Stimulated activated CD4-positive, alpha-beta T cell treated with anti-CD3 and anti-CD28 coated beads, Interleukin-15, amount 100 ng/mL, for 1 hour (primary cell): ENCODE measurements around the gene ANAPC7.
"Not testable (repeated sequence)": the region's sequence is repeated elsewhere in the genome, so short reads cannot be mapped to it uniquely, and the experiment has no call there.

Source experiments
- DNase-seq, 2 donors: peaks; one replicate each; pipeline ENCODE4 v3.0.0-alpha.2; 2020; ENCODE audit warnings: low read depth in 1 of 2, low spot score in 1 of 2

The ANAPC7 gene

DNA sequence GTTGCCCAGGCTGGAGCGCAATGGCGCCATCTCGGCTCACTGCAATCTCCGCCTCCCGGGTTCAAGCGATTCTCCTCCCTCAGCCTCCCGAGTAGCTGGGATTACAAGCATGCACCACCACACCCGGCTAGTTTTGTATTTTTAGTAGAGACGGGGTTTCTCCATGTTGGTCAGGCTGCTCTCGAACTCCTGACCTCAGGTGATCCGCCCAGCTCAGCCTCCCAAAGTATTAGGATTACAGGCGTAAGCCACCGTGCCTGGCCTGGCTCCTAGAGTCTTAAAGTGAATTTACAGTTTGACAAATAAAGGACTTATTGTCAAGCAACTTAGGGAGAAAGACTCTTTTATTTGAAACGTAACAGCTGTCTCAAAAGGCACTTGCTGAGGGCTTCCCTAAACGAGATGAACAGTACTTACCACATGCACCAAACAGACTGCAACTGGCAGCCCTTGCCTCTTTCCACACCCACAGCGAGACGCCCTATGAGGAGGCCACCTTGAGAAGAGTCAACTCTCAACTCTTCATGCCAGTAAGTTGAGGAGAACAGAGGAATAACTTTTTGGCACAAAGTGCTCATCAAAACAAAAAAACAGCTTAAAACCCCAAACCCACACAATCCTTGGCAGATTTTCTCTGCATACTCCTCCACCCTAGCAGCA is 25.2 kb downstream of the ANAPC7 start:
- not testable (repeated sequence) for DNase-seq

- no peak for DNase-seq
Measured at GRCh38 chr12:110373962-110374611, 29.4 kb downstream of the ANAPC7 start.

- DNase-seq: no peak
Measured at GRCh38 chr12:110373425-110373824, 30.1 kb downstream of the ANAPC7 start.

DNA sequence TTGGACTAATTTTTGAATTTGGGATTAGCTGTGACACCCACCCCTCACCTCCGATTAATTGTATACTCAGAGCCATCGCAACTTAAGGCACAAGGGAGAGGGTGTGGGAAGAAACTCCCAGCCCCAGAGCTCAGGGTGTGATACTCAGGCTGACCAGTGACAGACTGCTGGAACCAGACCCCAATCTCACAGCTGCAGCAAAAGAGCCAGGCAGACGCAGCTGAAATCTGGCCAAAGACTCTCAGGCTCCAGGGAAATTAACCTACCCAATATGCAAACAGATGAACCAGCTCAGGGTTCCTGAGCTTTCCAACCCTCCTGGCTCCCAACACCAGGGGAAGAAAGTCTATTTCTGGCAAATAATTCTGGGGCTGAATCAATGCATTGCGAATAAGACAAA is 30.5 kb downstream of the ANAPC7 start:
- no peak for DNase-seq

DNA sequence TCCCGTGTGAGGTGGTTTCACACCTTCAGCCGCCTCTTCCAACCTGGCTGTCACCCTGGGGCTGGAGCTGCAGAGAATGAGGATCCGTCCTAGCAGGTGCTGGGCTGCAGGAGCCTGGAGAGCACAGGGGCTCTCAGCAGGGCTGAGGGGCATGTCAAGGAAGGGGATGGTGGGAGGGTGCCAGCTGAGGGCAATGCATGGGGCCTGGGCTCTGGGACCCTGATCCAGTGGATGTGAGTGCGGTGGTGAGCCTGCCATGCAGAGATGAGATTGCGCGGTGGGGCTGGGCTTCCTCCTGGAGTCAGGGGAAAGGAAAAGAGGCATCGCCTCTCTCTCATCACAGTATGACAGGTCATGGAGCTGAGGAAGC is 31.5 kb downstream of the ANAPC7 start:
- no peak for DNase-seq

GRCh38 chr12:110371408-110372055 is 32.0 kb downstream of the ANAPC7 start:
- DNase-seq: no peak

DNA sequence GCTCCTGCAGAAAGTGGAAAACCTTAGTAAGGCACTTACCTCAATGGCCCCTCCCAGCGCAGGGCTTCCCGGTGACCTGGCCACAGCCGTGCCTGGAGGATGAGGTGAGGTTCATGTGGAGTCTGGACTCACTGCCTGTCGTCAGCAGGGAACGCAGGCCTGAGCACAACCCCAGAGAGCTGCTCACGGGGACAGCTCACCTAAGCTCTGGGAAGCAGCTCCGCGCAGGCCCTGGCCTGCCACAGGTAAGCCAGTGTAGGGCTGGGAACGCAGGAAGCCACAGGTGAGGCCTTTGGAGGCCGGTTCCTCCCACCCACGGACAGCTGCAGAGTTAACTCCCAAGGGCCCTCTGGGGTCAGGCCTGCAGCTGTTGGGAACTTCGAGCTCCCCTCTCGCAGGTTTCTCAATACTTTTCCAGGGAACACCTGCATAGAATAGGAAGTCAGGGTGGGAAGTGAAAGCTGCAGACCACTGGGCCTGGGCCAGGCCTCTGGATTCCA is 32.7 kb downstream of the ANAPC7 start:
- DNase-seq: no peak

DNA sequence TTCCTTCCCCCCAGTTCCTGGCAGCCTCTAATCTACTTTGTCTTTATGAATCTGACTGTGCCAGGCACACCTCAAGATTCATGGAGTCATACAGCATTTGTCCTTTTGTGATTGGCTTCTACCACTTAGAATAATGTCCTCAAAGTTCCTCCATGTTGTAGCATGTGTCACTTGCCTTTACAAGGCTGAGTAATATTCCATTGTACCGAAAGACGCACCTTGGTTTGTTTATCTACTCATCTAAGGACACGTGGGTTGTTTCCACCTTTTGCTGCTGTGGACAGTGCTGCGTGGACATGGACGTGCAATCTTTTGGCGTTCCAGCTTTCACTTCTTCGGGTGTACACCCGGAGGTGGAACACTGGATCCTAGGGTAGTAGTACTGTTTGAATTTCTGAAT is 33.5 kb downstream of the ANAPC7 start:
- no peak for DNase-seq

DNA sequence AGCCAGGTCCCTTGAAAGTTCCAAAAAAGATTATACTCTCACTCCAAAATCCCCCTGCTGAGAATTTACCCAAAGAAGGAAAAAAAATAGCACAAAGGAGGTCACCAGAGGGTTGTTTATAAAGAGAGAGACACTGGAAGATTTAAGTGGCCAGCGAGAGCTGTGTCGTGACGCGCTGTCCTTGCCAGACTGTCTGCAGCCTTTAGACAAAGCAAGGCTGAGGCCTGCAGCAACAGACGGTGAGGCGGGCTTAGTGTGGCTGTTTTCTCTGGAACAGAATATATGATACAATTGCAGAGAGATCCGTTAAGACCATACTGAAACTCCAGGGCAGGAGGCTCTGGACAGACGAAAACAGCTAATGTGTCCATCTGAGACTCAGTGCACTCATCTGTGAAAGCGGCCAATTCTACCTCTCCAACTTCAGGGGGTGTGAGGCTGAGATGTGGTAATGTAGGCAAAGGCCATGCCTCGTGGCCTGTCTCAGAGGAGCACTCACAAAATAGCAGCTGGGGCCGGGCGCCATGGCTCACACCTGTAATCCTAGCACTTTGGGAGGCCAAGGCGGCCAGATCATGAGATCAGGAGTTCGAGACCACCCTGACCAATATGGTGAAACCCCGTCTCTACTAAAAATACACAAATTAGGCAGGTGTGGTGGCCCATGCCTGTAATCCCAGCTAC is 36.2 kb downstream of the ANAPC7 start:
- no peak for DNase-seq

- no peak for DNase-seq
Measured at GRCh38 chr12:110366321-110367142, 37.0 kb downstream of the ANAPC7 start.

DNA sequence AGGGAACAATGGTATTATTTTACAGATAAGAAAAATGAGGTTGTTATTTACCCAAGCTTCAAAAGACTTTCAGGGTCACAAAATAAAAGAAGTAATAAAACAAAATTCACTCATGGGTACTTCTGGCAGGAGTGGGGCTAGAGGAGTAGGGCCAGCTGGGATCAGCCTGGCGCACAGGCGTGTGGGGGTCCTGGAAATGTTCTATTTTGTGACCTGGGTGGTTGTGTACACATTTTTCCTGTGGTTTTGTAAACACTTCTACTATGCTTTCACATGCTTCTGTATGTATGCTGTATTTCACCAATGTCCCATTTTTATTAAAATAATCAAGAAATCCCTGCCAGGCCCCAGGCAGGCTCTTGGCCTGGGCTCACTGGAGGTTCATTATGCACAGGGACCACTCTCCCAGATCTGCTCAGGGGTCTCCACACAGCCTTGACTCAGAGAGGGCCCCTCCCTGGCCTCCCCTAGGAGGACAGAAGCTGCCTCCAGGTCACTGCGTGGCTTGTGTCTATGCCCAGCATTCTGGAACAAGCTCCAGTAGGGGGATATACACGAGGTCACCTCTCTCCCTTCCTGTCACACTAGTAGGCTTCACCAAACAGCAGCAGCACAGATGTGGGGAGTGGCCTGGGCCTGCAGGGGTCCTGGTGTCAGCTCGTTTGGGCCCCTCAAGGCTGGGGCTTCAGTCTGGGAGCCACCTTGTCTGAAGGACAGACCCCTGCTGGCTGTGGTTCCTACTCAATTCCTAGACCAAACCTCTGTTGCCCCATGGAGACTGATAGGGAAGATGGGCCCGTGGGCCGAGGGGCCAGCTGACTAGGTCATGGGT is 37.8 kb downstream of the ANAPC7 start:
- no peak for DNase-seq

DNA sequence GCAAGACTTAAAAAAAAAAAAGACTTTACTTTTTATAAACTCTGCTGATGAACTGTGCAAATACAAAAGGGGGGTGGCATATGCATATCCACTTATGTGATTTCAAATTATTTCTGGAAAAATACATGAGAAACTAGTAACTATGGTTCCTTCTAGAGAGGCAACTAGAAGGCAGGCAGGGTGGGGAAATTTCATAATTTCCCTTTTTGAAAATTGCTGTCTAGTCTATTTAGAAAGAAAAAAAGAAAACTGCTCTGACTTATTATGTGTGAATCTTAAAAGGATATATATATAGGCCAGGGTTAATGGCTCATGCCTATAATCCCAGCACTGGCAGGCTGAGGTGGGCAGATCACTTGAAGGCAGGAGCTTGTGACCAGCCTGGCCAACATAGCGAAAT is 42.3 kb downstream of the ANAPC7 start:
- DNase-seq: no peak

DNA sequence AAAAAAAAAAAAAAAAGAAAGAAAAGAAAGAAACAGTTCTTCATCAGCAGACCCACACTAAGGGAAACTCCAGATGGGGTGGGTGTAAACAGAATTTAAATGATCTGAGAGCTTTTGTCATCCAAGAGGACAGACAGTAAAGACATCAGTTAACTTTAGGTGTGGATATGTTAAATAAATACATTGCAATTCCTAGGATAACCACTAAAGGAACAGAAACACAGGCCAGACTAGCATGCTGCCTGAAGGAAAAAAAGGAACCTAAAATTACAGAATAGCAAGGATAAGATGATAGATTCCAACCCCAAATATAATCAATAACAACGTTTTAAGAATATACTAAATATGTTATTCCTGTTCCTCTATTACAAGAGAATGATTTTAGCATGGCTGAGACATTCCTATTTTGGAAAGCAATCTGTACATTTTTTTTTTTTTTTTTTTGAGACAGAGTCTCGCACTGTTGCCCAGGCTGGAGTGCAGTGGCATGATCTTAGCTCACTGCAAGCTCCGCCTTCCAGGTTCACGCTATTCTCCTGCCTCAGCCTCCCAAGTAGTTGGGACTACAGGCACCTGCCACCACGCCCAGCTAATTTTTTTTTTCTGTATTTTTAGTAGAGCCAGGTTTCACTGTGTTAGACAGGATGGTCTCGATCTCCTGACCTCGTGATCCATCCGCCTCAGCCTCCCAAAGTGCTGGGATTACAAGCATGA is 45.0 kb downstream of the ANAPC7 start:
- not testable (repeated sequence) for DNase-seq

DNA sequence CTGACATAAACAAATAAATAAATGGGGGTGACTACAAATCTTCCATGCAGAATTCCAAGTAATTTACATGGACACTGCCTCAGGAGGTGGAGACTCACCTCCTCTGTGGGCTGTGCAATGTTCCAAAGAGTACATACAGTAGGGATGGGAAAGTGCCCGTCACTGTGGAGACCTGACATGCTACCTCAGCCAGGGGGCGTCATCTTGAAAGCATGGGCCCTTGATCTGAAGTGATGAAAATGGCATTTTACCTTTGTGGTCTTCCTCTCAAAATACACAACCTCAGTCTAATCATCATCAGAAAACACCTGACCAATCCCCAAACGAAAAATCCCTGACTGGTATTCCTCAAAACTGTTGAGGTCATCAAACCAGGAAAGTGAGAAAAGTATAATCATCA is 48.4 kb downstream of the ANAPC7 start:
- DNase-seq: no peak

DNA sequence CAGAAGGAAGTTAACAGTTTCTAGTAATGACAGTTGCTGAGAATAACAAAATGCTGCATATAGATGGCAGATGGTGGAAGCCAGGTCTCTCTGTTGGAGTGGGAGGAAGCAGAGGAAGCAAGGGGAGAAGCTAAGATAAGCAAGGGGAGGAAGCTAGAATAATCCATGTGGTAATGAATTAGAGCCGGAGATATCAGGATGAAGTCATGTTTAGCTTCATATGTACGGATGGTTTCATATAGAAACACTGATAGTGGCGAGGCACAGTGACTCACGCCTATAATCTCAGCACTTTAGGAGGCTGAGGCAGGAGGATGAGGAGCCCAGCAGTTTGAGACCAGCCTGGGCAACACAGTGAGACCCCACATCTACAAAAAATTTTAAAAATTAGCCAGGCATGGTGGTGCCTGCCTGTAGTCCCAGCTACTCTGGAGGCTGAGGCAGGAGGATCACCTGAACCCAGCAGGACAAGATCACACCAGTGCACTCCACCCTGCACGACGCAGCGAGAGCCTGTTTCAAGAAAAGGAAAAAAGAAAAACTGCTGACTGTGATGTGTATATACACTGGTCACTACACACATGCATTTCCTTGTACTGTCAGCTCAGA is 49.2 kb downstream of the ANAPC7 start:
- no peak for DNase-seq

DNA sequence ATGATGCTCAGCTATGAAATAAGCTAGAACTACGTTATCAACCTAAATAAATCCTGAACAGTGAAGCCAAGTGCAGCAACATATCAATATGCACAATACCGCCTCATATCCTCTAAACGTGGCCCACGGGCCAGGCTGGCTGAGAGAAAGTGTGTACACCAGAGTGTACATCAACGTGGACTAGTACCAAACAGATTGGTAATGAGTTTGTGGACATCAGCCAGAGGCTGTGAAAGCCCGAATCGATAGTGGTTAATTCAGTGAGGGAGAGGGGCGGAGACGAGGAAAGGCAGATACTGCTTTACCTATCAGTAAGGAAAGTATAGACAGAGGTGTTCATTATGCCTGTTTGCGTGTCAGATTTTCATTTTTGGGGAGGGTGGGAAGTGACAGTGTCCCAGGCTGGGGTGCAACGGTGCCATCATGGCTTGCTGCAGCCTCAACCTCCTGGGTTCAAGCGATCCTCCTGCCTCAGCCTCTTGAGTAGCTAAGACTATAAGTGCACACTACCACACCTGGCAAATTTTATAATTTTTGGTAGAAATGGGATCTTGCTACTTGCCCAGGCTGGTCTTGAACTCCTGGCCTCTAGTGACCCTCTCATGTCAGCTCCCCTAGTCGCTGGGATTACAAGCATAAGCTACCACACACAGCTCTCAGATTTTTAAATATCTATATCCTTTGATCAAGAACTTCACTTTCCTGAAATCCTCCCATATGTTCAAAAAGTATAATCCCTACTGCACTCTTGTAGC is 50.1 kb downstream of the ANAPC7 start:
- no peak for DNase-seq

DNA sequence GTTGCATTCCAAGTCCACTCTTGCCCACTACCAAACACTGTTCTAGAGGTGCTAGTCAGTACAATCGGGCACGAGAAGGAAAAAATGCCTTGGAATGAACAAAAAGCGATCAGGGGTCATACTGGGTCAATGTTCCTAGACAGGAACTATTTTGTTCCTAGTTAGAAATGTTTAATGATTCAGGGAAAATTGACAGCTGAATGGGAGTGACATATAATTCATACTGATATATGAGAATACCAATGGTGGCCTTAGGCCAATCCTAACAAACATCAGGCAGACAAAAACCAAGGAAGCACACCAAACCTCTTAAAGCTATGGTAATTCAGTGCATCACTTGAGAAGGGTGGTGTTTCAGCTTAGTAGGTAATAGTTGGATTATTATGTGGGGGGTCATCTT is 51.1 kb downstream of the ANAPC7 start:
- DNase-seq: no peak

- no peak for DNase-seq
Measured at GRCh38 chr12:110351119-110351518, 52.4 kb downstream of the ANAPC7 start.
